Measurements from ENCODE around the gene CDH9. TPM values are rescaled to one million over a fixed set of nuclear protein-coding genes. Genes with fewer than 3 reads are reported as not detected.

CDH9 gene
- total RNA-seq, 1 experiment from 2014 or later = not detected

DNA sequence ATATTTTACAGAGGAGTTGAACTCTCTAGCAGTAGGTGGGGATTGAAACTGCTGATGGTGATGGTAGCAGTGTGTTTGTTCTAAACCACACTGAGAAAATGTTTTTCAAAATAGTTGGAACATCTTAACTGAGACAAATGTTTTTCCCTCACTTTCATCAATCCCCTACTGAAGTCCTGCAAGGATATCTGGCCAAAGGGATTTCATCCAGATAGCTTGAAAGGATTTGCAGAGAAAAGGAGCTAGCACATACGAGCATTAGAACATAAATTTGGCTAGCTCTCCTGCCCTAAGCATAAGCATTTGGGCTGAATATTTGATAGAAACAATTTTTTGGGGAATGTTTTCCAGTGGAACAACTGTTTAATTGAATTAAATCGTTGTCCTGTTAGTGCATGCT is 153.9 kb downstream of the CDH9 start:
- Histone ChIP-seq H3K9ac (ENCODE audit: low read length) (no peak overlapping the region), H3K4me3 (ENCODE audit: low read length) (no peak overlapping the region), H3K79me2 (ENCODE audit: low read length) (no peaks in the 10 kb centered on the region), H3K4me2 (ENCODE audit: low read depth, low read length, poor library complexity, severe bottlenecking) (no peak overlapping the region), H2AFZ (ENCODE audit: low read length) (no peak overlapping the region), H3K27ac (ENCODE audit: low read length) (no peak overlapping the region), H3K36me3 (ENCODE audit: insufficient read depth, low read length) (no peaks in the 10 kb centered on the region), H4K20me1 (ENCODE audit: insufficient read depth, low read depth, low read length) (no peaks in the 10 kb centered on the region), H3K9me3 (ENCODE audit: low read length) (peaks cover 7% of the 10 kb centered on the region), H3K27me3 (ENCODE audit: low read length) (no peaks in the 10 kb centered on the region), H3K9me2 (replicated peaks; ENCODE audit: insufficient read depth, low read length) (no peaks in the 10 kb centered on the region), H3K4me1 (ENCODE audit: low read length) (peaks cover 19% of the 10 kb centered on the region)
- no peak for DNase-seq

DNA sequence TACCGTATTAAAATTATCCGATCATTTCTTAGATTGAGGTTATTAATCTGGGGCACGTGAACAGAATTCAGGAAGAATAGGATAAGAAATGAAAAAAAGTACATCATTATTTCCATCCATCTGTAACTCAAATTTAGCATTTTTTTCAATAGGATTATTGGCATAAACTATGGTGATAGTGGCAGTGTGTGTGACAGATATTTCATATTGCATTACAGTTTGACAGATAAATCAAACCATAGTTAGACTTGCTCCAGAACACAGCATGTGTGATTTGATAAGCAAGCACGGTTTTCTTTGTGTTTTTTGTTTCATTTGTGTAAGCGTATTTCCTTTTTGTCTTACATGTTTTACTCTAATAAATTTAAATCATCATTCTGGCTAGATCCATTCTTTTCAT is 155.0 kb downstream of the CDH9 start:
- Histone ChIP-seq H3K79me2 (ENCODE audit: low read length) (no peaks in the 10 kb centered on the region), H3K4me1 (ENCODE audit: low read length) (peaks cover 11% of the 10 kb centered on the region), H2AFZ (ENCODE audit: low read length) (no peak overlapping the region), H3K4me2 (ENCODE audit: low read depth, low read length, poor library complexity, severe bottlenecking) (no peak overlapping the region), H3K9me3 (ENCODE audit: low read length) (peaks cover under 1% of the 10 kb centered on the region; the same call in 1 of the 2 replicates), H4K20me1 (ENCODE audit: insufficient read depth, low read depth, low read length) (no peaks in the 10 kb centered on the region), H3K36me3 (ENCODE audit: insufficient read depth, low read length) (no peaks in the 10 kb centered on the region), H3K4me3 (ENCODE audit: low read length) (no peak overlapping the region), H3K27me3 (ENCODE audit: low read length) (no peaks in the 10 kb centered on the region), H3K27ac (ENCODE audit: low read length) (no peak overlapping the region), H3K9ac (ENCODE audit: low read length) (no peak overlapping the region), H3K9me2 (replicated peaks; ENCODE audit: insufficient read depth, low read length) (no peaks in the 10 kb centered on the region)
- no peak for DNase-seq

DNA sequence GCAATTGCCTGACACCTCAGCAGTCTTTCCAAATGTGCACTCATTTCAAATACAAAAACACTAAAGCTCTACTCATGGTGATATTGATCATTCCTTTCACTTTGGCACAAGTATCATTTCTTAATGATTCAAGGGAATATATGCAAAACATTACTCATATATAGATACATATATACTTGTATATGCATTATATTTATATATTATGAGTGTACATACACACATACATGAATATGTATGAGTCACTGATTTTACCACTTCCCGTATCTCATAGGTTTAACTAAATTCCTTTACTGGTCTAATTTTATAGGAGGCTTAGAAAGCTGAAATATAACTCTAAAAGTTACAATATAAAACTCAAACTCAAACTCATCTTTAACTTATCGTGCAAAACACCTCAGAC is 156.5 kb downstream of the CDH9 start:
- H3K36me3 ChIP-seq (ENCODE audit: insufficient read depth, low read length) = no peaks in the 10 kb centered on the region
- no peak overlapping the region for H3K27ac ChIP-seq (ENCODE audit: low read length)
- no peak overlapping the region for H2AFZ ChIP-seq (ENCODE audit: low read length)
- H3K9me2 ChIP-seq (replicated peaks; ENCODE audit: insufficient read depth, low read length) = no peaks in the 10 kb centered on the region
- H3K4me1 ChIP-seq (ENCODE audit: low read length) = peaks cover 21% of the 10 kb centered on the region
- no peaks in the 10 kb centered on the region for H4K20me1 ChIP-seq (ENCODE audit: insufficient read depth, low read depth, low read length)
- no peaks in the 10 kb centered on the region for H3K79me2 ChIP-seq (ENCODE audit: low read length)
- H3K9me3 ChIP-seq (ENCODE audit: low read length) = no peaks in the 10 kb centered on the region
- H3K27me3 ChIP-seq (ENCODE audit: low read length) = no peaks in the 10 kb centered on the region
- H3K4me2 ChIP-seq (ENCODE audit: low read depth, low read length, poor library complexity, severe bottlenecking) = no peak overlapping the region
- no peak overlapping the region for H3K4me3 ChIP-seq (ENCODE audit: low read length)
- DNase-seq = no peak
- H3K9ac ChIP-seq (ENCODE audit: low read length) = no peak overlapping the region

DNA sequence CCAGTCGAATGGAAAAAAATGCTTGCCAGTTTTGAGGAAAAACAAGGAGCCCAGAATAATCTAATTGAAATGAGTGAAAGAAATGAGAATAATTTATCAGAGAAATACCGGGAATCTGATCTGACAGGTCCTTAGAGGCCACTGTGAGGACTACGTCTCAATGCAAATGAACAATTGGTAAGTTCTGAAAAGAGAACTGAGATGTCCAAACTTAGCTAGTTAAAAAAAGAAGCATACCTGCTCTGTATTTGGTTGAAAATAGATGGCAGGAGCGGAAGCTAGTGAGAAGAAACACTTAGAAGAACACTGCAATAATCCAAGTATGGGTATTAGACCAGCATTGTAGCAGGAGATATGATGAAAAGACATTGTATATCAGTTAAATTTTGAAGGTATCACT is 161.2 kb downstream of the CDH9 start:
- Histone ChIP-seq H3K27me3 (ENCODE audit: low read length) (no peaks in the 10 kb centered on the region), H3K4me3 (ENCODE audit: low read length) (peak overlapping the region; percentile 30), H3K36me3 (ENCODE audit: insufficient read depth, low read length) (no peaks in the 10 kb centered on the region), H2AFZ (ENCODE audit: low read length) (peak overlapping the region; percentile 6; the same call in 1 of the 2 replicates), H3K79me2 (ENCODE audit: low read length) (no peaks in the 10 kb centered on the region), H3K9me2 (replicated peaks; ENCODE audit: insufficient read depth, low read length) (no peaks in the 10 kb centered on the region), H3K9me3 (ENCODE audit: low read length) (no peaks in the 10 kb centered on the region), H4K20me1 (ENCODE audit: insufficient read depth, low read depth, low read length) (no peaks in the 10 kb centered on the region), H3K4me2 (ENCODE audit: low read depth, low read length, poor library complexity, severe bottlenecking) (peak overlapping the region; percentile 36), H3K27ac (ENCODE audit: low read length) (no peak overlapping the region), H3K4me1 (ENCODE audit: low read length) (peaks cover 13% of the 10 kb centered on the region), H3K9ac (ENCODE audit: low read length) (no peak overlapping the region)
- DNase-seq = peak; percentile 42

DNA sequence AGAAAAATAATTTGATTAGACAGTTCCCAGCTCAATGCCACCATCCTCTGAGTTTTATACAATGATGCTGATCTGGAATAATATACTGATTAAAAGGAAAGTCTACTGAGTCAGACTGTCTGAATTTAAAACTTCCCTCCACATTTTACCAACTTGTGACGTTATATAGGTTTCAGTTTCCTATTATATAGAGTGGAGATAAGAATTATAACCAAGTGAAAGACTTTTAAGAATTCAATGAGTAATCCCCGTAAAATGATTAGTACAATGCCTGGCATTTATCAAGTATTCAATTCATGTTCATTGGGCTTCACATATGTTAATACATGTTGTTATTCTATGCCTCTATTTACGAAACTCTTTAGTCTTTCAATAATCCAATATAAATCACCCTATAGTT is 166.0 kb downstream of the CDH9 start:
- H4K20me1 ChIP-seq (ENCODE audit: insufficient read depth, low read depth, low read length) = no peaks in the 10 kb centered on the region
- H3K79me2 ChIP-seq (ENCODE audit: low read length) = no peaks in the 10 kb centered on the region
- no peak overlapping the region; the same call in 1 of the 2 replicates for H2AFZ ChIP-seq (ENCODE audit: low read length)
- no peak overlapping the region for H3K27ac ChIP-seq (ENCODE audit: low read length)
- no peak overlapping the region for H3K4me3 ChIP-seq (ENCODE audit: low read length)
- H3K9me2 ChIP-seq (replicated peaks; ENCODE audit: insufficient read depth, low read length) = no peaks in the 10 kb centered on the region
- no peaks in the 10 kb centered on the region for H3K27me3 ChIP-seq (ENCODE audit: low read length)
- no peaks in the 10 kb centered on the region for H3K36me3 ChIP-seq (ENCODE audit: insufficient read depth, low read length)
- DNase-seq = peak; percentile 12
- no peak overlapping the region for H3K4me2 ChIP-seq (ENCODE audit: low read depth, low read length, poor library complexity, severe bottlenecking)
- H3K9ac ChIP-seq (ENCODE audit: low read length) = no peak overlapping the region
- peaks cover 6% of the 10 kb centered on the region for H3K4me1 ChIP-seq (ENCODE audit: low read length)
- no peaks in the 10 kb centered on the region for H3K9me3 ChIP-seq (ENCODE audit: low read length)

DNA sequence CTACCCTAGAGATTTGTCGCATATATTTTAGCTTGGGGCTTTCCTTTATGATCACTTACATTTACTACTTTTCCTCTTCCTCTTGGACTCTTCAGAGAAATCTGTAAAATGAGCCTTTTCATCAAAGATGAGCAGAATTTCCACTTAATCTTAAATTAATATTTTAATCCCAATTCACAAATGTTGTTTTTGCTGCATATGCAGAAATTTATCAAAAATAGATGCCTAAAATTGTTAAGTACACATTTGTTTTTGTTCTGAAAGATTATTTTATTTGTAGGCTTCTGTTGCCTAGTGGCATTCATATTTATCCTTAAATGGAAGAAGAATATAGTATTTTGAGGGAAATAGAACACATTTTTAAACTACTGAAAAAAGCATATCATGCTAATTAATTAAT is 168.6 kb downstream of the CDH9 start:
- H3K79me2 ChIP-seq (ENCODE audit: low read length) = no peaks in the 10 kb centered on the region
- H3K4me2 ChIP-seq (ENCODE audit: low read depth, low read length, poor library complexity, severe bottlenecking) = no peak overlapping the region
- H3K4me3 ChIP-seq (ENCODE audit: low read length) = no peak overlapping the region
- DNase-seq = no peak
- H4K20me1 ChIP-seq (ENCODE audit: insufficient read depth, low read depth, low read length) = no peaks in the 10 kb centered on the region
- no peaks in the 10 kb centered on the region for H3K9me2 ChIP-seq (replicated peaks; ENCODE audit: insufficient read depth, low read length)
- no peaks in the 10 kb centered on the region for H3K4me1 ChIP-seq (ENCODE audit: low read length)
- H2AFZ ChIP-seq (ENCODE audit: low read length) = no peak overlapping the region
- H3K27me3 ChIP-seq (ENCODE audit: low read length) = no peaks in the 10 kb centered on the region
- no peak overlapping the region for H3K9ac ChIP-seq (ENCODE audit: low read length)
- H3K36me3 ChIP-seq (ENCODE audit: insufficient read depth, low read length) = no peaks in the 10 kb centered on the region
- no peak overlapping the region for H3K27ac ChIP-seq (ENCODE audit: low read length)
- H3K9me3 ChIP-seq (ENCODE audit: low read length) = no peaks in the 10 kb centered on the region

DNA sequence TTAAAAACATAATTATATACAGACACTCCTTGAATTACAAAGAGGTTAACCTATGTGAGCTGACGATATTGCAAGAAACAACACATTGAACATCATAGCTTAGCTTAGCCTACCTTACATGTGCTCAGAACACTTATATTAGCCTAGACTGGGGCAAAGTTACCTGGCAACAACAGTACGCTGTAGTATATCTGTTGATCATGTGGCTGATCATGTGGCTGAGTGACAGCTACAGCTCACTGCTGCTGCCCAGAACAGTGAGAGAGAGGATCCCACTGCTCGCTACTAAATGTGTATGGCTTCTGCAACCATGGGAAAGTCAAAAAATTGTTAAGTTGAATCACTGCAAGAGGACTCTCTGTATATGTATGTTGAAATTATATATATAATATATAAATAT is 169.9 kb downstream of the CDH9 start:
- Histone ChIP-seq H3K36me3 (ENCODE audit: insufficient read depth, low read length) (no peaks in the 10 kb centered on the region), H3K4me2 (ENCODE audit: low read depth, low read length, poor library complexity, severe bottlenecking) (no peak overlapping the region), H3K27ac (ENCODE audit: low read length) (no peak overlapping the region), H3K79me2 (ENCODE audit: low read length) (no peaks in the 10 kb centered on the region), H3K9me3 (ENCODE audit: low read length) (no peaks in the 10 kb centered on the region), H2AFZ (ENCODE audit: low read length) (no peak overlapping the region), H4K20me1 (ENCODE audit: insufficient read depth, low read depth, low read length) (no peaks in the 10 kb centered on the region), H3K9me2 (replicated peaks; ENCODE audit: insufficient read depth, low read length) (no peaks in the 10 kb centered on the region), H3K4me1 (ENCODE audit: low read length) (no peaks in the 10 kb centered on the region), H3K4me3 (ENCODE audit: low read length) (no peak overlapping the region), H3K27me3 (ENCODE audit: low read length) (no peaks in the 10 kb centered on the region), H3K9ac (ENCODE audit: low read length) (no peak overlapping the region)
- no peak for DNase-seq

DNA sequence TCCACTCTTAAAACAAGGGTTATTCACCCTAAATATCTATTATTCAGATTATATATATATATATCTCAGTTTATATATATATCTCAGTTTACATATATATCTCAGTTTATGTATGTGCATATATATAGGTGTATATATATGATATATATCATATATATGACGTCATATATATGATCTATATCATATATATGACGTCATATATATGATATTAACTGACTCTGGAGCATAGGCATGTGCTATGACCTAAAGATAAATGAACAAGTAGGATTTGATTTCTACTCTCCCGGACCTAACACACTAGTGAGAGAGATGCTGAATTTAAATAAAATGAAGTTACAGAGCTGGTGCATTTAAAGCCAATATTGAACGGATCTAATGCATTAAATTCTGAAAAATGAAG is 174.3 kb downstream of the CDH9 start:
- H3K9me3 ChIP-seq (ENCODE audit: low read length) = no peaks in the 10 kb centered on the region
- no peak overlapping the region for H2AFZ ChIP-seq (ENCODE audit: low read length)
- H3K9me2 ChIP-seq (replicated peaks; ENCODE audit: insufficient read depth, low read length) = no peaks in the 10 kb centered on the region
- no peak for DNase-seq
- H3K27me3 ChIP-seq (ENCODE audit: low read length) = no peaks in the 10 kb centered on the region
- H3K4me2 ChIP-seq (ENCODE audit: low read depth, low read length, poor library complexity, severe bottlenecking) = no peak overlapping the region
- H4K20me1 ChIP-seq (ENCODE audit: insufficient read depth, low read depth, low read length) = no peaks in the 10 kb centered on the region
- 0 out of 2 replicates have a peak, but pooled peaks cover 3% of the 10 kb centered on the region for H3K4me1 ChIP-seq (ENCODE audit: low read length)
- H3K9ac ChIP-seq (ENCODE audit: low read length) = no peak overlapping the region
- H3K36me3 ChIP-seq (ENCODE audit: insufficient read depth, low read length) = no peaks in the 10 kb centered on the region
- no peak overlapping the region for H3K27ac ChIP-seq (ENCODE audit: low read length)
- H3K79me2 ChIP-seq (ENCODE audit: low read length) = no peaks in the 10 kb centered on the region
- H3K4me3 ChIP-seq (ENCODE audit: low read length) = no peak overlapping the region

DNA sequence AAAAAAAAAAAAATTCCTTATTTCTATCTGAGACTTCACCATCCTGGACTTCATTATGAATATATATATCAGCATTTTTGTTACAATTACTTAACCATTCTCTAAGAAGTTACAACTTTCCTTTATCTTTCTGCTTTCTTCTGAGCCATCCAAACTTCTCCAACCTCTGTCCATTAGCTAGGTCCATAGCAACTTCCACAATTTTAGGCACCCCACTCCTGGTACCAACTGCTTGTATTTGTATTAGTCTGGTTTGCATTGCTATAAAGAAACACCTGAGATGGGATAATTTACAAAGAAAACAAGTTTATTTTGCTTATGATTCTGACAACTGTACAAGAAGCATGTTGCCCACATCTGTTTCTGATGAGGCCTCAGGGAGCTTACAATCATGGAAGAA is 182.1 kb downstream of the CDH9 start:
- no peak for DNase-seq
- no peaks in the 10 kb centered on the region for H3K36me3 ChIP-seq (ENCODE audit: insufficient read depth, low read length)
- no peak overlapping the region for H3K27ac ChIP-seq (ENCODE audit: low read length)
- H4K20me1 ChIP-seq (ENCODE audit: insufficient read depth, low read depth, low read length) = no peaks in the 10 kb centered on the region
- H3K4me1 ChIP-seq (ENCODE audit: low read length) = 0 out of 2 replicates have a peak, but pooled peaks cover 3% of the 10 kb centered on the region
- H2AFZ ChIP-seq (ENCODE audit: low read length) = no peak overlapping the region
- no peaks in the 10 kb centered on the region for H3K9me2 ChIP-seq (replicated peaks; ENCODE audit: insufficient read depth, low read length)
- no peak overlapping the region for H3K4me3 ChIP-seq (ENCODE audit: low read length)
- no peak overlapping the region for H3K4me2 ChIP-seq (ENCODE audit: low read depth, low read length, poor library complexity, severe bottlenecking)
- H3K27me3 ChIP-seq (ENCODE audit: low read length) = no peaks in the 10 kb centered on the region
- H3K9me3 ChIP-seq (ENCODE audit: low read length) = no peaks in the 10 kb centered on the region; the same call in 1 of the 2 replicates
- H3K9ac ChIP-seq (ENCODE audit: low read length) = no peak overlapping the region
- H3K79me2 ChIP-seq (ENCODE audit: low read length) = no peaks in the 10 kb centered on the region
